Suprapubic skin (tissue), 4 donors: Measurements from ENCODE around the gene SORCS2.

Experiments
- CTCF ChIP-seq, 2 donors: fragments of 200-600 bp in 1 of 2; fragments of 450-650 bp in 1 of 2; sonication (generic) in 1 of 2; IDR thresholded peaks; one replicate each; pipeline ENCODE4 v1.5.1; 2016 to 2019; ENCODE audit warnings: antibody characterized with exemption in 2 of 2, mild to moderate bottlenecking in 1 of 2, moderate library complexity in 1 of 2
- POLR2A ChIP-seq, 2 donors: fragments of 450-650 bp; IDR thresholded peaks; one replicate each; pipeline ENCODE4 v1.6.1; 2017; ENCODE audit warnings: antibody characterized with exemption in 2 of 2, mild to moderate bottlenecking in 2 of 2, moderate library complexity in 2 of 2
- POLR2AphosphoS5 ChIP-seq, 3 donors: sonication (generic); formaldehyde crosslinking; IDR thresholded peaks; one replicate each; pipeline ENCODE4 v1.6.1; 2017; ENCODE audit warnings: antibody characterized with exemption in 3 of 3

GRCh38 chr4:7343950-7344349 lies 151.6 kb downstream of the SORCS2 start:
- TF ChIP-seq CTCF (IDR thresholded peaks at IDR 0.05) (no peak), POLR2AphosphoS5 (IDR thresholded peaks at IDR 0.05) (no peak), POLR2A (IDR thresholded peaks at IDR 0.05) (no peak)
